Transverse colon (tissue), 4 donors: Measurements from ENCODE around the gene CRAT. TPM values are rescaled to one million over a fixed set of nuclear protein-coding genes. Genes with fewer than 3 reads are reported as not detected.
"Not testable (repeated sequence)": the region's sequence is repeated elsewhere in the genome, so short reads cannot be mapped to it uniquely, and the experiment has no call there.

Experiments
- DNase-seq: peaks from one replicate; pipeline ENCODE4 v3.0.0-alpha.2; 2019
- H3K27ac ChIP-seq, 4 donors: fragments of 200-600 bp; sonication (generic); 2 replicates each; pipeline ENCODE4 v1.5.1; 2016 to 2018; ENCODE audit warnings: inconsistent platforms in 4 of 4
- H3K27me3 ChIP-seq: fragments of 200-600 bp; sonication (generic); 2 replicates; pipeline ENCODE4 v1.5.1; 2017; ENCODE audit warnings: inconsistent platforms
- H3K36me3 ChIP-seq, 4 donors: fragments of 200-600 bp; sonication (generic); 2 replicates each; pipeline ENCODE4 v1.5.1; 2017 to 2019; ENCODE audit warnings: inconsistent platforms in 4 of 4
- H3K4me1 ChIP-seq, 4 donors: fragments of 200-600 bp; sonication (generic); 2 replicates each; pipeline ENCODE4 v1.5.1; 2017 to 2020; ENCODE audit warnings: inconsistent platforms in 4 of 4
- H3K4me3 ChIP-seq, 4 donors: fragments of 200-600 bp; sonication (generic); 1 replicate in 1 of 4; 2 replicates in 3 of 4; pipeline versions ENCODE4 v1.5.1 to v1.6.1; 2017 to 2019; ENCODE audit warnings: inconsistent platforms in 4 of 4
- H3K9me3 ChIP-seq, 2 donors: fragments of 200-600 bp; sonication (generic); 2 replicates each; pipeline ENCODE4 v1.5.1; 2017 to 2019; ENCODE audit warnings: inconsistent platforms in 2 of 2
- EP300 ChIP-seq: sonication (generic); formaldehyde crosslinking; IDR thresholded peaks from one replicate; pipeline ENCODE4 v1.6.1; 2017; ENCODE audit warnings: antibody characterized with exemption, low read depth
- POLR2A ChIP-seq: fragments of 450-650 bp; IDR thresholded peaks from one replicate; pipeline ENCODE4 v1.6.1; 2016; ENCODE audit warnings: antibody characterized with exemption, mild to moderate bottlenecking, moderate library complexity
- POLR2AphosphoS5 ChIP-seq, 3 donors: sonication (generic); formaldehyde crosslinking; IDR thresholded peaks; one replicate each; pipeline ENCODE4 v1.6.1; 2016; ENCODE audit warnings: antibody characterized with exemption in 3 of 3
- WGBS, 2 donors: methylation state at CpG; one replicate each; pipeline ENCODE4 v1.1.5; 2018; ENCODE audit warnings: low coverage in 1 of 2; 5-methylcytosine and 5-hydroxymethylcytosine counted together
- in situ Hi-C, 4 donors: fragments of 200-750 bp; cut with MboI; loops; one replicate each; pipeline versions ENCODE4 v1.15.0 to v1.15.1; 2017; ENCODE audit warnings: low sequenced_read_pairs in 3 of 4, low pct_ligation_motif_present in 1 of 4, low pct_unique_long_range_greater_than_20kb in 1 of 4
- intact Hi-C: fragments of 100-400 bp; cut with DNase I; formaldehyde crosslinking; loops from one replicate; pipeline ENCODE4 v1.15.1; 2023; ENCODE audit warnings: low total_unique reads
- total RNA-seq, 4 donors: library from RNA; depleted of rRNA; stranded (reverse); fragments of >200 nt; gene quantifications; one replicate each; pipeline ENCODE4 v1.1.0, GENCODE V29; 2016
- TF ChIP-seq, protein P1 (sequence below), 5 experiments: fragments of 200-600 bp in 3 of 5; fragments of 450-650 bp in 2 of 5; sonication (generic) in 3 of 5; IDR thresholded peaks; 1 replicate in 2 of 5; 2 replicates in 3 of 5; pipeline ENCODE4 v1.5.1; 2016 to 2017; ENCODE audit warnings: antibody characterized with exemption in 5 of 5, inconsistent platforms in 3 of 5, mild to moderate bottlenecking in 2 of 5, moderate library complexity in 1 of 5

Gene CRAT
- total RNA-seq, 4 donors from 2014 or later, result 124 to 161 (median 136) TPM

DNA sequence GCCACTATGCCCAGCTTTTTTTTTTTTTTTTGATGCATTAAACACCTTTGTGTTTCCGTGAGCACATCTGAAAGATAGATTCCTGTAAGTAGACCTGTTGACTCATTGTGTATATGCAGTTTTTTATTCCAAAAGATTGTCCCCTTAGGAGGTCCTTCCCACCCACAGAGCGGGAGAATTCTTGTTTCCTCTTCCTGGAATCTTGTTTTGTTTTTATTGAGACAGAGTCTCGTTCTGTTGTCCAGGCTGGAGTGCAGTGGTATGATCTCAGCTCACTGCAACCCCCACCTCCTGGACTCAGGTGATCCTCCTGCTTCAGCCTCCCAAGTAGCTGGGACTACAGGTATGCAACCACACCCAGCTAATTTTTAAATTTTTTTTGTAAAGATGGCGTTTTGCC lies 8.2 kb upstream of the CRAT start:
- Histone ChIP-seq H3K4me3 (no peak overlapping the region), H3K9me3 (no peaks in the 10 kb centered on the region), H3K27ac (no peak overlapping the region), H3K27me3 (no peaks in the 10 kb centered on the region), H3K36me3 (peaks cover 0 to 22% (median 7%) of the 10 kb centered on the region in 4 donors), H3K4me1 (peaks cover 0 to 15% (median 9%) of the 10 kb centered on the region in 4 donors)
- intact Hi-C loops (no loop called here), in situ Hi-C loops (no loop called here)
- 75 to 77% methylated on average over 4 of the region's 4 CpGs for WGBS, 2 donors
- DNase-seq, result no peak
- TF ChIP-seq, protein P1, sequence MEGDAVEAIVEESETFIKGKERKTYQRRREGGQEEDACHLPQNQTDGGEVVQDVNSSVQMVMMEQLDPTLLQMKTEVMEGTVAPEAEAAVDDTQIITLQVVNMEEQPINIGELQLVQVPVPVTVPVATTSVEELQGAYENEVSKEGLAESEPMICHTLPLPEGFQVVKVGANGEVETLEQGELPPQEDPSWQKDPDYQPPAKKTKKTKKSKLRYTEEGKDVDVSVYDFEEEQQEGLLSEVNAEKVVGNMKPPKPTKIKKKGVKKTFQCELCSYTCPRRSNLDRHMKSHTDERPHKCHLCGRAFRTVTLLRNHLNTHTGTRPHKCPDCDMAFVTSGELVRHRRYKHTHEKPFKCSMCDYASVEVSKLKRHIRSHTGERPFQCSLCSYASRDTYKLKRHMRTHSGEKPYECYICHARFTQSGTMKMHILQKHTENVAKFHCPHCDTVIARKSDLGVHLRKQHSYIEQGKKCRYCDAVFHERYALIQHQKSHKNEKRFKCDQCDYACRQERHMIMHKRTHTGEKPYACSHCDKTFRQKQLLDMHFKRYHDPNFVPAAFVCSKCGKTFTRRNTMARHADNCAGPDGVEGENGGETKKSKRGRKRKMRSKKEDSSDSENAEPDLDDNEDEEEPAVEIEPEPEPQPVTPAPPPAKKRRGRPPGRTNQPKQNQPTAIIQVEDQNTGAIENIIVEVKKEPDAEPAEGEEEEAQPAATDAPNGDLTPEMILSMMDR (IDR thresholded peaks at IDR 0.05), result no peak
- TF ChIP-seq POLR2A (no peak), EP300 (no peak), POLR2AphosphoS5 (IDR thresholded peaks at IDR 0.05) (no peak)

DNA sequence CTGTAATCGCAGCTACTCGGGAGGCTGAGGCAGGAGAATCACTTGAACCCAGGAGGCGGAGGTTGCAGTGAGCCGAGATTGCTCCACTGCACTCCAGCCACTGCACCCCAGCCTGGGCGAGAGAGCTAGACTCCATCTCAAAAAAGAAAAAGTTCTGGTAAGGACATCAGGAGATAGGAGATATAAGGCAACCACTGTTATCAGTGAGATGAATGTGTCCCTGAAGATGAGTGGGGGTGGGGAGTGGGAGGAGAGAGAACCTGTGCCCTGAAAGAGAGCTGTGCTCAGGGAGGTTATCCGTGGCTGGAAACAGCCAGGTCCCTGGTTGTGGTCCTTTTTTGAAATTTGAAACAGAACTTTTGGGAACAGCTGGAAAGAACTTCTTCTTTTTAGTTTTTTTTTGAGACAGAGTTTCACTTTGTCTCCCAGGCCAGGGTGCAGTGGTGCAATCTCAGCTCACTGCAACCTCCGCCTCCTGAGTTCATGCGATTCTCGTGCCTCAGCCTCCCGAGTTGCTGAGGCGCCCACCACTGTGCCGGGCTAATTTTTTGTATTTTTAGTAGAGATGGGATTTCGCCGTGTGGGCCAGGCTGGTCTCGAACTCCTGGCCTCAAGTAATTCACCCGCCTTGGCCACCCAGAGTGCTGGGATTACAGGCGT lies 3.2 kb upstream of the CRAT start:
- in situ Hi-C loops (no loop called here), intact Hi-C loops (no loop called here)
- no peak for TF ChIP-seq POLR2A
- TF ChIP-seq EP300, result no peak
- TF ChIP-seq, protein P1 (IDR thresholded peaks at IDR 0.05), result no peak
- TF ChIP-seq POLR2AphosphoS5 (IDR thresholded peaks at IDR 0.05), result no peak
- Histone ChIP-seq H3K36me3 (no peaks in the 10 kb centered on the region), H3K27ac (peak overlapping the region in 1 of 4 donors; percentile 22), H3K27me3 (no peaks in the 10 kb centered on the region), H3K4me3 (no peak overlapping the region), H3K4me1 (peaks cover 11 to 49% (median 36%) of the 10 kb centered on the region in 4 donors), H3K9me3 (no peaks in the 10 kb centered on the region)
- WGBS, 2 donors, result 57 to 81% methylated on average over 2 to 17 of the region's 17 CpGs
- DNase-seq, result no peak

DNA sequence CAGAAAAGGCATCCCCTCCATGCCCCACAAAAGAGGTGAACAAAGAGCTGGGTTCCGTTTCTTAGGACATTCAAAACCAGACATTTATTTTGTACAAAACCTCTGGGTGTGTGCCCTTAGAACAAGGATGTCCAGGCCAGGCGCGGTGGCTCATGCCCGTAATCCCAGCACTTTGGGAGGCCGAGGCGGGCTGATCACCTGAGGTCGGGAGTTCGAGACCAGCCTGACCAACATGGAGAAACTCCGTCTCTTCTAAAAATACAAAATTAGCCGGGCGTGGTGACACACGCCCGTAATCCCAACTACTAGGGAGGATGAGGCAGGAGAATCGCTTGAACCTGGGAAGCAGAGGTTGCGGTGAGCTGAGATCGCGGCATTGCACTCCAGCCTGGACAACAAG lies 1.9 kb upstream of the CRAT start:
- H3K27me3 ChIP-seq, intact Hi-C loops, H3K9me3 ChIP-seq, in situ Hi-C loops, H3K27ac ChIP-seq, DNase-seq, H3K36me3 ChIP-seq: not testable (repeated sequence)
- 92% methylated on average over 17 of the region's 17 CpGs; no CpG with 5 or more reads in 1 of the 2 donors for WGBS, 2 donors
- Histone ChIP-seq H3K4me1 (peaks cover 18 to 57% (median 41%) of the 10 kb centered on the region in 4 donors), H3K4me3 (peak overlapping the region in 1 of 4 donors; percentile 96)

DNA sequence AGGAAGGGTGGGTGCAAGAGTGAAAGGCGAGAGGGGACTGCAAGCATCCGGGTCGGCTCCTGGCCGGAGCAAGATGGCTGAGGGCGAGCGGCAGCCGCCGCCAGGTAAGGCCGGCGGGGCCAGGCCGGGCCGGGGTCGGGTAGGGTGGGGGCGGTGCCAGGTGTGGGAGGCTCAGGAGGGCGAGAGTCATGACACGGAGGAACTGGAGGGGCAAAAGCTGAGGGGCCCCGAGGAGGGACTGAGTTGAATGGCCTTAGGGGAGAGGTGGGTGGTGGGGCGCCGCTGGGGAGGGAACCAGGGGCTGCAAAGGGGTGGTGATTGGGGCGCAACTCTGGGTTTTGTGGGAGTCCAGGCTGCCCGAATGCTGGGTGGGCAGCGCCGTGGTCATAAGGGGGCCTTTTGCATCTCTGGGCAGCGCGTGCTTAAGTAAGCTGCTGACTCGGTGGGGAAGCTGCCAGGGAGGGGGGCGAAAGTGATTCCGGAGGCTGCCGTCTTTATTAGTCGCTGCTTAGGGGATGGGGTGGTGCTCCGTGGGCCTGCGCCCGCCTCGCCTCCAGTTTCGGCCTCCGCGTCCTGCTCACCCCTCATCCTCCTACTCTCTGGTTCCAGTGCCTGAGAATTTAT lies 1.0 kb upstream of the CRAT start:
- DNase-seq, result peak; percentile 49
- Histone ChIP-seq H3K27ac (peak overlapping the region; percentile 96 to 99 (median 96)), H3K4me3 (peak overlapping the region; percentile 63 to 96 (median 88)), H3K36me3 (peaks cover 0 to 3% (median 0%) of the 10 kb centered on the region in 4 donors), H3K27me3 (no peaks in the 10 kb centered on the region), H3K4me1 (peaks cover 18 to 57% (median 41%) of the 10 kb centered on the region in 4 donors), H3K9me3 (no peaks in the 10 kb centered on the region)
- intact Hi-C loops (no loop called here), in situ Hi-C loops (no loop called here)
- WGBS, 2 donors, result 1% methylated on average over 37 of the region's 37 CpGs; no CpG with 5 or more reads in 1 of the 2 donors
- TF ChIP-seq, protein P1 (IDR thresholded peaks at IDR 0.05), result no peak
- TF ChIP-seq POLR2A (no peak), EP300 (no peak), POLR2AphosphoS5 (IDR thresholded peaks at IDR 0.05) (no peak)
